GM12891 (cell line): Measurements from ENCODE around the gene MGP.

Experiments
- POLR2A ChIP-seq: IDR thresholded peaks from 2 replicates; pipeline ENCODE4 v1.6.1; 2011; ENCODE audit warnings: low read depth, low read length, control low read depth
- POLR2AphosphoS5 ChIP-seq: IDR thresholded peaks from 2 replicates; pipeline ENCODE4 v1.6.1; 2011; ENCODE audit warnings: low read depth, low read length, control low read depth
- TAF1 ChIP-seq: IDR thresholded peaks from 2 replicates; pipeline ENCODE4 v1.6.1; 2011; ENCODE audit warnings: low read depth, low read length, control low read depth

GRCh38 chr12:14901228-14901562, 15.5 kb upstream of the MGP start:
- TF ChIP-seq POLR2A (no peak), TAF1 (no peak), POLR2AphosphoS5 (no peak)
